Middle frontal gyrus (tissue), 1 donor: ENCODE results near the gene ZFYVE16.
"Not testable (repeated sequence)": the region's sequence is repeated elsewhere in the genome, so short reads cannot be mapped to it uniquely, and the experiment has no call there.

Experiments used
- DNase-seq: peaks from one replicate; pipeline ENCODE4 v3.0.0-alpha.2; 2015; ENCODE audit warnings: low spot score; ENCODE audit errors: extremely low spot score

The ZFYVE16 gene

DNA sequence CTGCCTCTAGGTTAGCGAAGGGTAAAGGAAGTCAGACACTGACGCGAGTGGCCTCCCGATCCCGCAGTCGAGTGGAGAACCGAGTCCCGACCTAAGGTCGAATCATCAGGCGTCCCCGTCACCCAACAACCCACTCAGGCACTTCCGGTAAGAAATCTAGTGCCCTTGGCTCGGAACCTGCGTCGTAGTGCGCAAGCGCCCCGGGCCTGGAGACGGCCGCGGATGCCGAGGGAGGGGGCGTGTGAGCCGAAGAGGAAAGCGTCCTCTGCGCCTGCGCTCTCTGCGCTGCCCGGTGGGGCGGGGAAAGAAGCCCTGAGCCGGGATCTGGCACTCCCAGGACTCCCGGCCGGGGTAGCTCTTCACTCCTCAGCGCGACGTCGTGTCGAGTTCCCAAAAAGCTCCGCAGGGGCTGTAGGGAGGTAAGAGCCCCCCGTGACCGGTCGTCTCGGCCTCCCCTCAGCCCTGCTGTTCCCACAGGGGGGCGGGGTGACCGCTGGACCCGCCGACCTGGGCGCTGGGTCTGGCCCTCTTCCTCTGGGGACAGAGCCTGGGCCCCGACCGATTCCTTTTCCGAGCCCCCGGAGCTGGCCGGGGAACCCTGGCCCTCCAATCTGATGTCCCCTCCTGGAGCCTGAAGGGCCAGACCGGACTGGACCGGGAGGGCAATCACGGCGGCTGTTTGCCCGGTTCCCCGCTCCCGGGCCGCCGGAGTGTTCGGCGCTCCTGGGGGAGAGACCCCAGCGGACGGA is at the start of gene ZFYVE16:
TSS of gene ZFYVE16 (plus strand) at position 330 of the 749 bp plus-strand sequence. CDS start 26,084 bp downstream, outside the sequence.
- peak; percentile 98 for DNase-seq

DNA sequence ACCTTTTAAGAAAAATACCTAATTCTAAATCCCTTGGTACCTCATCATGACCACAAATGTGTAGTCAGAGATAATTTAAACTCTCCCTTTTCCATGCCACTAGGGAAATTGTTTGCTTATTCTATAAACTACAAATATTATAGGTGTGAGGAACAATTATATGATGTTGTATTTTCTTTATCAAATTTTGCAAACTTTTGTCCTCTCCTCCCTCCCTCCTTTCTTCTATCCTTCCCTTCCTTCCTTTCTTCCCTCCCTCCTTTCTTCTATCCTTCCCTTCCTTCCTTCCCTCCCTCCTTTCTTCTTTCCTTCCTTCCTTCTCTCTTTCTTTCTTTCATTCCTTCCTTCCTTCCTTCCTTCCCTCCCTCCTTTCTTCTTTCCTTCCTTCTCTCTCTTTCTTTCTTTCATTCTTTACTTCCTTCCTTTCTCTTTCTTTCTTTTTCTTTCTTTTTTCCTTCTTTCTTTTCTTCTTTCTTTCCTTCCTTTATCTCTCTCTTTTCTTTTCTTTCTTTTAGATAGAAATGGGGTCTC is 46.9 kb upstream of the ZFYVE16 start:
- DNase-seq, result no peak

GRCh38 chr5:80364892-80365291 is 43.0 kb upstream of the ZFYVE16 start:
- no peak for DNase-seq

GRCh38 chr5:80368661-80369480 is 39.0 kb upstream of the ZFYVE16 start:
- DNase-seq, result no peak

DNA sequence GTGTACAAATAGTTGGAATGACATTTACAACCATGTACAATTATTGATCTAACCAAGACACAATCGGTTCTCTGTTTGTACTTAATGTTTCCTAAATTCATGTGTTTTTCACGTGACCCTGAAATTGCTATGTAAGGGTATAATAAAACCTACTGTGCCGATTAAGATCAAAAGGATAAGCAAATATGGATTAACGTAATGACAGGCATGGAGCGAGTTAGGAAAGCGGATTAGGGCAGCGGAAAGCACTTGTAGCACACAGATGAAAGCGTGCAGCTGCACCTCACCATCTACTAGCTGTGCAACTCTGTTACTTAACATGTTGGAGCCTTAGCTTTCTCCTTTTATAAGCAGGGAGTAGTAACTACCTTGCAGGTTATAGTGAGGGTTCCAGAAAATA is 38.3 kb upstream of the ZFYVE16 start:
- DNase-seq, result no peak

- DNase-seq, result no peak
Measured at GRCh38 chr5:80370390-80370789, 37.5 kb upstream of the ZFYVE16 start.

DNA sequence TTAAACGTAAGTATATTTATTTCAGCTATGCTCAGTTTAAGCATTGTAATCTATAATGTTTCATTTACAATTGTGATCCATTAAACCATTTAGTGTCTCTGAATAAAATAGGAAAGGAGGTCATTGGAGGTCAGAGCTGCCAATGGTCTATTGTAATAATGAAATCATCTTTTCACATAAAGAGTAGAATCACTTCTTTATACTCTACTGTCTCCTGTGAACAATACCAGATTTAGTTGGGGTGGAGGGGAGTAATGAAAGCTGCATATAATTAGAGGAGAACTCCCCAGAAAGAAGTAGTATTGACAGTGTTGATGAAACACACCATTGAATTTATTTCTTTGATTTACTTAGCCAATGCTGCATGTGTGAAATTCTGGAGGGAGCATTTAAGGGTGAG is 35.1 kb upstream of the ZFYVE16 start:
- peak; percentile 35 for DNase-seq

DNA sequence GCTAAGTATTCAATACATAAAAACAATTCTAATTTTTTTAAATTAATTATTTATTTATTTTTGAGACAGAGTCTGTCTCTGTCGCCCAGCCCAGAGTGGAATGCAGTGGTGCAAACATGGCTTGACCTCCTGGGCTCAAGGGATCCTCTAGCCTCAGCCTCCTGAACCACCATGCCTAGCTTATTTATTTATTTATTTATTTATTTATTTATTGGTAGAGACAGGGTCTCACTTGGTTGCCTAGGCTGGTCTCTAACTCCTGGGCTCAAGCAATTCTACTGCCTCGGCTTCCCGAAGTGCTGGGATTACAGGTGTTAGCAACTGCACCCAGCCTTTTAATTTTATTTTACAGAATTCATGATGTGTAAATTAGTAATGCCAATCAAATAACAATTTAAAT is 33.7 kb upstream of the ZFYVE16 start:
- DNase-seq, result no peak

DNA sequence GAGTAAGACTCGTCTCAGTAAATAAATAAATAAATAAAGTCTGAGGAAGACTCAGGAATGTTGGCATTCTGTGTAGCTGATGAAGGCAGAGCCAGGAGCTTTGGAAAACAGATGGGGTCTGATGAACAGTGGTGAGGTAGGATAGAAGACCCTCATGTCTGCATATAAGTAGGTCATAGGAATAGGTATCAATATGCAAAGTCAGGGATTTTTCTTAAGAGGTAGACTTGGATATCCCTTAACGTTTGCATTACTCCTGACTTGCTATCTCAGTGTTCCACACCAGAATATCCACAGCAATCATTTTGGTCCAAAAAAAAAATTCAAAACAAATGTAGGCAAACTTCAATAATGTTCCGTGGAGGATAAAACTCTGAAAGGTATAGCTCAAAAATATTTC is 31.3 kb upstream of the ZFYVE16 start:
- DNase-seq, result no peak

DNA sequence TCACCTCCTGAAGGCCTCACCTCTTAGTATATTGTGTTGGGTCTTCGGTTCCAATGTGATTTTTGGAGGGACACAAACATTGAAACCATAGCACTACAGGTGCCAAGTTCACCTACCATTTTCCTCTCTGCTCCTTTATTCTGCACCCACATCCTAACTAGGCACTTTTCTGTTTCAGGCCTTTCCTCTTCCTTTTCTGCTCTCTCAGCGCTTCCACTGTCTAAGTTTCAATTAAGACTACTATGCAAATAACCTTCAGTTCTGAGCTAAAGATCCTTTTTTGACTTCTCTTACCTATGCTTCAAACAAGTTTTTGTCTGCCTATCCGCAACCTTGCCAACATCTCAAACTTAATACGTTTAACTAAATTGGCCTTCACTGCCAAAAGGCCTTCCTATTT is 25.4 kb upstream of the ZFYVE16 start:
- DNase-seq, result no peak

- DNase-seq, result no peak
Measured at GRCh38 chr5:80387063-80387768, 20.6 kb upstream of the ZFYVE16 start.

GRCh38 chr5:80389580-80389979 is 18.3 kb upstream of the ZFYVE16 start:
- no peak for DNase-seq

DNA sequence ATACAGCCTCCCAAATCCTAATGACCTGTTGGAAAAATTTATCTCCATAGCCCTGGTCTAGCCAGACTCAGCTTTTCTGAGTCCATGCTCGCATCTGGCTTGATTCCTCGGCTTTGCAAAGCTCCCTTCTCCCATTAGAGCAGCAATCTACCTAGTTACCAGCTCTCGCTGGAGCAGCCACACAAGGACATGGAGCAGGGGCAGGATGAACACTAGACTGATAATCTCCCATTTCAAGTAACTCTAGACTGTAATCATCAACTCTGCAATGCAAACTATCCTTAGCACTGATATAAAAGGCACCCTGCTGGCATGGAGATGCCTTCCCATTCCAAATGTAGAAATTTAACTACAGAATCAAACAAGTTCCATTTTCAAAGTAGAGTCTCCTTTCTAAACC is 17.5 kb upstream of the ZFYVE16 start:
- DNase-seq, result not testable (repeated sequence)

DNA sequence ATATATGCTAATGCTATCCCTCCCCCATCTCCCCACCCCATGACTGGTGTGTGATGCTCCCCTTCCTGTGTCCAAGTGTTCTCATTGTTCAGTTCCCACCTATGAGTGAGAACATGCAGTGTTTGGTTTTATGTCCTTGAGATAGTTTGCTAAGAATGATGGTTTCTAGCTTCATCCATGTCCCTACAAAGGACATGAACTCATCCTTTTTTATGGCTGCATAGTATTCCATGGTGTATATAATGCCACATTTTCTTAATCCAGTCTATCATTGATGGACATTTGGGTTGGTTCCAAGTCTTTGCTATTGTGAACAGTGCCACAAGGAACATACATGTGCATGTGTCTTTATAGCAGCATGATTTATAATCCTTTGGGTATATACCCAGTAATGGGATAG is 16.6 kb upstream of the ZFYVE16 start:
- DNase-seq, result not testable (repeated sequence)

DNA sequence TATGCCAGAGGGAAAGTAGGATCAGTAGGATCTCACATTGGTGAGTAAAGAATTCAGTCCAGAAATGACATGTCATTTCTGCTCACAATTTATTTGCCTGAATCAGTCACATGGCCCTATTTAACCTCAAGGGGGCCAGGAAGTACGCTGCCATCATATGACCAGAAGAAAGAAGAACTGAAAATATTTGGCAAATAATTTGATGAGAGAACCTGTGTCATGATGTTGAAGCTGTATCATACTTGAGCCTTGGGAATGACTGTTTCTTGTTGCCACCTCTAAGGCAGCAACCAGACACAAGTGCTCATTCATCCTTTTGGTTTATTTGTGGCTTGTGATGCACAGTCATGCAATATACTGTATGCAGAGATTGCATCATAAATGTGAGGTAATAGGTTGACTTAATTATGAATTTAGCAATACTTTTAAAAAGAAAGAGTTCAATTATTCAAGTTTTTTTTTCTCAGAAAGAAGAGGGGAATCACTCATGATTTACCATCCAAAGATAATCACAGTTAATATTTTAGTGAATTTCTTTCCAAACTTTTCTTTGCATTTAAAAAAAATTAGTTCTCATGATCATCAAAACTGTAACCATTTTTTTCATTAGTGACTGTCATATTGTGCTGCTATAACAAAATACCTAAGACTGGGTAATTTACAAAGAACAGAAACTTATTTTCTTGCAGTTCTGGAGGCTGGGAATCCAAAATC is 8.2 kb upstream of the ZFYVE16 start:
- no peak for DNase-seq

- not testable (repeated sequence) for DNase-seq
Measured at GRCh38 chr5:80400368-80400767, 7.5 kb upstream of the ZFYVE16 start.

GRCh38 chr5:80403782-80404181 is 4.1 kb upstream of the ZFYVE16 start:
- DNase-seq, result no peak

DNA sequence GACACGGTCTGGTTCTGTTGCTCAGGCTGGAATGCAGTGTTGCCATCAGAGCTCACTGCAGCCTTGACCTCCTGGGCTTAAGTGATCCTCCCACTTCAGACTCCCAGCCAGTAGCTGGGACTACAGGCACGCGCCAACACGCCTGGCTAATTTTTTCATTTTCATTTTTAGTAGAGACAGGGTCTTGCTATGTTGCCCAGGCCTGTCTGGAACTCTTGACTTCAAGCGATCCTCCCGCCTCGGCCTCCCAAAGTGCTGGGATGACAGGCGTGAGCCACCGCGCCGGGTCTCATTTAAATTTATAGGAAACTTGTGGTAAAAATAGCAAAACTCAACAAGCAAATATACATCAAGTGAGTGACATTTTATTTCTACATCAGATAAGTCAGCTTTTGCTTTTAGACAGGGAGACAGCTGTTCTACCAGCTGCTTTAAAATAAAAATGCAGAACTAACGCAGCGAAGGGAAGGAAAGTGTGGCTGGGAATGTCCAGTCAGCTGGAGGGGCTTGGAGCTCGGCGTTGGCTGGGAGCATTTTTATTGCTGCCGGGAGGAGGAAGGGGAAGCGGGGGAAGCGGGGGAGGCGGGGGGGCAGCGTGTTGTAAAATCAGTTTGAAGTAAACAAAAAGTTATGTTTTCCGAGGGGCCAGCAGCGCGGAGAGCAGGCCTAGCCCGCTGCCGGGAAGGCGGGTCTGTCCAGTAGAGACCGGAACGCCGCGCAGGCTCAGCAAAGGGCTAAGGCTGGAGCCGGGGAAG is 707 bp upstream of the ZFYVE16 start:
- DNase-seq, result no peak

- DNase-seq, result peak; percentile 31
Measured at GRCh38 chr5:80408484-80409366, 861 bp downstream of the ZFYVE16 start.
